DOHH2 (cell line): Measurements from ENCODE around the gene ZNF570.
A peak's percentile ranks its signal among the peaks of the same experiment; 100 is the strongest.

ENCODE experiments used
- H3F3A ChIP-seq: fragments of 200-600 bp; sonication (generic), shearing (Covaris generic); 2 replicates; pipeline ENCODE4 v1.6.0; 2016; ENCODE audit warnings: antibody characterized with exemption, mild to moderate bottlenecking; ENCODE audit not compliant: control insufficient read depth, insufficient read depth
- H3K27ac ChIP-seq: fragments of 200-600 bp; sonication (generic); 2 replicates; pipeline ENCODE4 v1.5.1; 2014; ENCODE audit warnings: low read depth, mild to moderate bottlenecking, low read length, moderate library complexity
- H3K27me3 ChIP-seq: fragments of 200-600 bp; sonication (generic); 2 replicates; pipeline ENCODE4 v1.6.1; 2014; ENCODE audit warnings: mild to moderate bottlenecking, low read length, mixed read lengths; ENCODE audit not compliant: control insufficient read depth
- H3K36me3 ChIP-seq: fragments of 200-600 bp; sonication (generic); 2 replicates; pipeline ENCODE4 v1.6.1; 2014; ENCODE audit warnings: mild to moderate bottlenecking, low read length, moderate library complexity, mixed read lengths; ENCODE audit not compliant: control insufficient read depth
- H3K4me1 ChIP-seq: fragments of 200-600 bp; sonication (generic); 2 replicates; pipeline ENCODE4 v1.6.1; 2014; ENCODE audit warnings: mild to moderate bottlenecking, low read length, mixed read lengths; ENCODE audit not compliant: control insufficient read depth
- H3K4me2 ChIP-seq: fragments of 200-600 bp; sonication (generic); 2 replicates; pipeline ENCODE4 v1.6.0; 2014; ENCODE audit warnings: mild to moderate bottlenecking, low read length, moderate library complexity
- H3K4me3 ChIP-seq: fragments of 200-600 bp; sonication (generic); 2 replicates; pipeline ENCODE4 v1.5.1; 2014; ENCODE audit warnings: mild to moderate bottlenecking, low read length, mixed read lengths
- H3K79me2 ChIP-seq: fragments of 200-600 bp; sonication (generic); 2 replicates; pipeline ENCODE4 v1.6.1; 2014; ENCODE audit warnings: mild to moderate bottlenecking, low read length, mixed read lengths; ENCODE audit not compliant: control insufficient read depth
- H3K9me2 ChIP-seq: fragments of 200-600 bp; sonication (generic); replicated peaks from 2 replicates; pipeline ENCODE4 v1.6.1; 2014; ENCODE audit warnings: mild to moderate bottlenecking, low read length, mixed read lengths; ENCODE audit not compliant: control insufficient read depth
- H3K9me3 ChIP-seq: fragments of 200-600 bp; sonication (generic); 2 replicates; pipeline ENCODE4 v1.6.1; 2014; ENCODE audit warnings: antibody characterized with exemption, low read length, mixed read lengths; ENCODE audit not compliant: control insufficient read depth, insufficient read depth
- H4K20me1 ChIP-seq: fragments of 200-600 bp; sonication (generic); 2 replicates; pipeline ENCODE4 v1.6.0; 2014; ENCODE audit warnings: low read depth, mild to moderate bottlenecking, antibody characterized with exemption, low read length, moderate library complexity; ENCODE audit not compliant: control insufficient read depth, insufficient read depth
- CTCF ChIP-seq: fragments of 200-600 bp; sonication (generic); IDR thresholded peaks from one replicate; pipeline ENCODE4 v1.5.1; 2014; ENCODE audit warnings: antibody characterized with exemption, mild to moderate bottlenecking, low read depth, low read length; ENCODE audit not compliant: poor library complexity, severe bottlenecking
- EZH2phosphoT487 ChIP-seq: fragments of 200-600 bp; sonication (generic); IDR thresholded peaks from 2 replicates; pipeline ENCODE4 v1.6.1; 2017; ENCODE audit warnings: borderline replicate concordance, mild to moderate bottlenecking, antibody characterized with exemption, low read length, moderate library complexity, mixed read lengths

Gene ZNF570

GRCh38 chr19:37466798-37467607 is 2.2 kb upstream of the ZNF570 start, which contains the start of gene ZNF569:
Gene ZNF569 (minus strand): TSS chr19:37467444. CDS start chr19:37444921, 22,523 bp downstream.
- TF ChIP-seq EZH2phosphoT487 (no peak), CTCF (no peak)
- peaks cover 58% of the 10 kb centered on the region for H3K9me3 ChIP-seq
- H3K4me3 ChIP-seq = peak within 1 kb of the TSS; percentile 97
- H3F3A ChIP-seq = peaks cover 4% of the 10 kb centered on the region; the same call in 1 of the 2 replicates
- peak within 1 kb of the TSS; percentile 97 for H3K4me2 ChIP-seq
- no peaks in the 10 kb centered on the region for H4K20me1 ChIP-seq
- H3K27ac ChIP-seq = peak within 1 kb of the TSS; percentile 57
- H3K36me3 ChIP-seq = peaks cover 14% of the 10 kb centered on the region
- H3K4me1 ChIP-seq = peaks cover 26% of the 10 kb centered on the region
- H3K27me3 ChIP-seq = no peaks in the 10 kb centered on the region
- H3K9me2 ChIP-seq = no peaks in the 10 kb centered on the region
- no peaks in the 10 kb centered on the region for H3K79me2 ChIP-seq

GRCh38 chr19:37467608-37468090 is 1.5 kb upstream of the ZNF570 start:
- Histone ChIP-seq H3K27ac (no peak overlapping the region), H3K36me3 (peaks cover 14% of the 10 kb centered on the region), H3K9me3 (peaks cover 58% of the 10 kb centered on the region), H3K4me1 (peaks cover 26% of the 10 kb centered on the region), H4K20me1 (no peaks in the 10 kb centered on the region), H3K79me2 (no peaks in the 10 kb centered on the region), H3K4me3 (peak overlapping the region; percentile 97), H3K27me3 (no peaks in the 10 kb centered on the region), H3K9me2 (no peaks in the 10 kb centered on the region), H3F3A (peaks cover 4% of the 10 kb centered on the region; the same call in 1 of the 2 replicates), H3K4me2 (peak overlapping the region; percentile 97)
- TF ChIP-seq CTCF (no peak), EZH2phosphoT487 (no peak)

- Histone ChIP-seq H3F3A (peaks cover 4% of the 10 kb centered on the region; the same call in 1 of the 2 replicates), H3K79me2 (no peaks in the 10 kb centered on the region), H3K4me1 (peaks cover 26% of the 10 kb centered on the region), H3K27me3 (no peaks in the 10 kb centered on the region), H3K27ac (no peak overlapping the region), H3K9me2 (no peaks in the 10 kb centered on the region), H3K4me2 (peak overlapping the region; percentile 71), H4K20me1 (no peaks in the 10 kb centered on the region), H3K36me3 (peaks cover 7% of the 10 kb centered on the region; the same call in 1 of the 2 replicates), H3K9me3 (peaks cover 58% of the 10 kb centered on the region), H3K4me3 (peak overlapping the region; percentile 77)
- TF ChIP-seq EZH2phosphoT487 (no peak), CTCF (no peak)
Measured at GRCh38 chr19:37470216-37470615, 1.1 kb downstream of the ZNF570 start.
